AG09319 (cell line): ENCODE measurements around the gene DIPK1B.

ENCODE experiments used
- DNase-seq: peaks from one replicate; pipeline ENCODE4 v3.0.0-alpha.2; 2010; ENCODE audit warnings: low read depth; ENCODE audit errors: extremely low read depth
- CTCF ChIP-seq: IDR thresholded peaks from 2 replicates; pipeline ENCODE4 v1.5.1; 2011; ENCODE audit warnings: low read depth, mild to moderate bottlenecking, inconsistent platforms, low read length, moderate library complexity

Gene DIPK1B

DNA sequence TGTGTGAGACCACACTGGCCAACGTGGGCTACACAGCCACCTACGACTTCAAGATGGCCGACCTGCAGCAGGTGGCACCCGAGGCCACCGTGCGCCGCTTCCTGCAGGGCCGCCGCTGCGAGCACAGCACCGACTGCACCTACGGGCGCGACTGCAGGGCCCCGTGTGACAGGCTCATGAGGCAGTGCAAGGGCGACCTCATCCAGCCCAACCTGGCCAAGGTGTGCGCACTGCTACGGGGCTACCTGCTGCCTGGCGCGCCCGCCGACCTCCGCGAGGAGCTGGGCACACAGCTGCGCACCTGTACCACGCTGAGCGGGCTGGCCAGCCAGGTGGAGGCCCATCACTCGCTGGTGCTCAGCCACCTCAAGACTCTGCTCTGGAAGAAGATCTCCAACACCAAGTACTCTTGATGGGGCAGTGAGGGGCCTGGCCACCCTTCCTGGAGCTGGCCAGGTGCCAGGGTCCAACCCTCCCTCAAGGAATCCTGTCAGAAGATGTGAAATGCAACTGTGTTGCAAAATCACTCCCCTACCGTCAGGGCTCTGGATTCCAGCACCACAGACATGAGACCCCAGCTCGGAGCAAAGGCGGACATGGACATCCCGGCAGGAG is 11.1 kb downstream of the DIPK1B start:
- DNase-seq: no peak
- TF ChIP-seq CTCF: no peak

- no peak for TF ChIP-seq CTCF
- no peak for DNase-seq
Observed at GRCh38 chr9:136723989-136724388, 11.6 kb downstream of the DIPK1B start.

DNA sequence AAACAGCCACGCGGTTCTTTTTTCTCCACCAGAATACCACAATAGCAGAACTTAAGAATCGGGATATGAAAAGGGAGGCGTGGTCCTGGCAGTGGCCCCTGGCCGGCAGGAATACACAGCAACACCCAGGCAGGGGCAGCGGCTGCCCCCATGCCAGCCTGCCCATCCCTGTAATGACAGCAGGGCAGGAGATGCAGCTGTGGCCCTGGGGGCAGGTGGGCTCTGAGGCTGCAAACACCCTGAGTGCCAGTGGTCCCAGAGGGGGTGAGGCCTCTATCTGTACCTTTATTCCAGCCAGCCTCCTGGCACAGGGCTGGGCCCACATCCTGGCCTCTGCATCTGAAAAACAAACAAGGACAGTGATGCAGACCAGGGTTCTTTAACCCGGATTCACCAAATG is 12.4 kb downstream of the DIPK1B start:
- TF ChIP-seq CTCF: no peak
- no peak for DNase-seq

DNA sequence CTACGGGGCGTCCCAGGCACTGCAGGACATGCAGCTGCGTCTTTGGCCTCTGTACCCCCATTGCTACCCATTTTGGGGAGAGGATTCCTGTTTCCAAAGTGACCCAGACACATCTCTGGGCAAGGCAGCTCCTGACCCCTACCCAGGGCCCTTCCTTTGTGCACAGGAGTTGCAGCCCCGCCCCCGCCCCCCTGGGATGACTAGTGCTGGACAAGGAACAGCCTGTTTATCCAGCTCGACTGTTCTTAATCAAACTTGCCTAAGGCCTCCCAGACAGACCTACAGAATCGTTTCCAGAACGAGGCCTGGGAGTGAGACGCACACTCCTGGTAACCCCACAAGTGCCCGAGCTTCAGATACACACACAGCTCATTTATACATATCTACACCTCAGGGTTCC is 13.2 kb downstream of the DIPK1B start:
- no peak for TF ChIP-seq CTCF
- no peak for DNase-seq

DNA sequence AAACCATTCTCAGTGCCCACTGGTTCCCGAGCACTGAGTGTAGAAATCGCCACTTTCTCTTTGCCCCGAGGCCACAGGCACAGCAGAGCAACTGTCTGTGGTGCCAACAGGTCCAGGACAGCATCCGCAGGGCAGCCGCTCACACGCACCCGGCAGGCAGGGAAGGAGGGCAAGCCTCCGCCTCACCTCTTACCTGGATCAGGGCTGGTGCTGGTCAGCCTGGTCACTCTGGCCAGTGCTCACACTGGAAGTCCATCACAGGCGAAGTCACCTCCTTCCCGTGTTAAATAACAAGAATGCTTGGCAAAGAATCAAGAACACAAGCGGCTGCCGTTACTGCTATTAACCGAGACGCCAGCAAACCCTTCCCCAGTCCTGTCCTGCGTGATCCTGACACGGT is 13.7 kb downstream of the DIPK1B start:
- DNase-seq: no peak
- TF ChIP-seq CTCF: no peak

GRCh38 chr9:136726631-136727191 is 14.3 kb downstream of the DIPK1B start:
- DNase-seq: no peak
- no peak; the same call in 1 of the 2 replicates for TF ChIP-seq CTCF

DNA sequence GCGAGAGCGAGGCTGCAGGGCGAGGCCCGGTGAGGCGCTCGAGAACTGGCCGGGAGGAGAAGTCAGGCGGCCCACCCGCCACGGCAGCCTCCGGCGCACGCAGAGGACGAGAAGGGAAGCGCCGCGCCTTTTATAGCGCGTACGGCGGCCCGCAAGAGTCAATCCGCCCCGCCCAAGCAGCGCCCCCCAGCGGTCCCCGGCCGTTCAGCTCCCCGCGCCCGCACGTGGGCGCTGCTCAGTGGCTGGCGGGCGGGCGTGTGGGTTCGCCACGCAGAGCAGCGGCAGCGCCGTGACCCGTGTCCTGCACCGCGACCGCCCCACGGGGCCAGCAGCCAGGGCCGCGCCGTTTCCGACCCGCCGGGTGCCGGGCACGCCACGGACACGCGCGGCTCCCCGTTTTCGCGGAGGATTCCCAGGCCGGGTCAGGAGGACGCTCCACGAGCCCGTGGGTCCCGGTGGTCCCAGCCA is 15.7 kb downstream of the DIPK1B start:
- TF ChIP-seq CTCF: peak; percentile 69
- peak; percentile 80 for DNase-seq
